ENCODE data around the gene PPP3CA. TPM values are rescaled to one million over a fixed set of nuclear protein-coding genes. Genes with fewer than 3 reads are reported as not detected.

Gene PPP3CA
- total RNA-seq, 1 experiment from 2014 or later = 133 TPM

DNA sequence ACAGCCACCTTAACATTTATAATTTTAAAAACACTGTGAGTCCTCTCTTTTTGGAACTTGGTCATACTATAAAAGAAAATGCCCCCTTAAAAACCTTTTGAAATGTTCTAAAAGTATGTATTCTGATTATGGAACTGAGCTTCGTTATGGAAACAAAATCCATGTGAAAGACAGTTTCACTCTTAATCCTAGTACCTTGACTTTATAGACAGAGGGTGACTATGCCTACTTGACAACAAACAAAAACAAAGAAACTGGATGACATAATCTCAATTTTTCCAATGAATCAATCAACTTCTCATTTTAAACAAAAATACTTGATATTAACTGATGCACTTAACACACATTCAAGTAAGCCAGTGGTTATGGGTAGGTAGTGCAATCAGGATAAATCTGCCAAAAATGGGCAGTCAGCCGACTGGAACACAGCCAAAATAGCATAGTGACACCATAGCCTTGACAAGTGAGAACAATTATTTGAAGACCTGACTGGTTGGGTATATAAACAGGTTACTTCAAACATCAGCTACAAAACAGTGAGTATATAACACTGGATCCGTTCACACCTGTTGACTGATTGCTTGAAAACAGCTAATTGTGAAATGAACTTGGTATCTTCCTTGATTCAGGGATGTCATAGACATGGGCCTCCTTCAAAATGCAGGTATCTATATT lies 265.5 kb downstream of the PPP3CA start:
- DNase-seq (ENCODE audit: low read depth, low spot score) (no peak), ATAC-seq (no peak)
- BruUV-seq (replicated peaks) = no TSS peak

DNA sequence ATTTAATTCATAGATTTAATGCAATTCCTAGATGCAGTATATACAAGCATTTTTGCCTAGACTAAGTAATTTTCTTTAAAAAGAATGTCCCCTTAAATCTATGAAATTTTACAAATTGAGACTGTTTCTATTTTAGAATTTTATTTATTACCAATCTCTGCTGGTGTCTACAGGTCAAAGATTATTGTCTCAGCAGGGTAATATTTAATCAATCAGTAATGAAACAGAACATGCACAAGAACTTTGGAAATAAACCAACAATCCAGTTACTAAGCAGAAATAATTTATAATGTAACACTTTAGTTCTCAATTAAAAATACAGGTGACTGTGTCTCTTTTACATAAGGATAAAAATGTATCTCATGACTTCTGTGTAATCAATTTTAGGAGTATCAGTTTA lies 266.2 kb downstream of the PPP3CA start:
- H3K9me3 ChIP-seq (ENCODE audit: control insufficient read depth in 1 of 2, insufficient read depth in 1 of 2, low read depth in 1 of 2, low read length in 2 of 2) = no peaks in the 10 kb centered on the region
- no peak for TF ChIP-seq ZNF274 (IDR thresholded peaks at IDR 0.05; ENCODE audit: low read depth, low read length)
- no peak for TF ChIP-seq SRF (IDR thresholded peaks at IDR 0.05; ENCODE audit: low read depth)
- no peak for TF ChIP-seq CBX3 (IDR thresholded peaks at IDR 0.05; ENCODE audit: low read depth)
- TF ChIP-seq JUND (IDR thresholded peaks at IDR 0.05) = no peak
- TF ChIP-seq TCF7L2 (IDR thresholded peaks at IDR 0.05; ENCODE audit: borderline replicate concordance, extremely low read depth, insufficient read depth, insufficient read length) = no peak
- TF ChIP-seq EGR1 (IDR thresholded peaks at IDR 0.05; ENCODE audit: low read depth) = no peak
- RAD21 ChIA-PET (ENCODE audit: low non-redundant PET in 1 of 2, low total read pairs in 2 of 2, uncharacterized antibody in 2 of 2, unreplicated experiment in 2 of 2) = no interaction called here
- H3K9ac ChIP-seq (ENCODE audit: low read length) = no peak overlapping the region
- CTCF ChIA-PET = no interaction called here
- H3K27ac ChIP-seq (ENCODE audit: low read depth, low read length) = no peak overlapping the region
- H3K79me2 ChIP-seq (ENCODE audit: insufficient read depth, low read length) = no peaks in the 10 kb centered on the region
- no peak overlapping the region for H3K4me2 ChIP-seq (ENCODE audit: low read length)
- no peak overlapping the region for H2AFZ ChIP-seq (ENCODE audit: low read depth, low read length, poor library complexity, severe bottlenecking)
- H3K36me3 ChIP-seq (ENCODE audit: control insufficient read depth in 1 of 2, insufficient read depth in 2 of 2, low read length in 2 of 2) = peaks cover 0 to 5% of the 10 kb centered on the region in 2 experiments; a peak in 3 of 4 replicates
- no peak for DNase-seq (ENCODE audit: low read depth, low spot score)
- intact Hi-C loops (cut with micrococcal nuclease) = no loop called here
- peaks cover 2 to 4% of the 10 kb centered on the region in 2 experiments; a peak in 1 of 4 replicates for H3K4me1 ChIP-seq (ENCODE audit: control insufficient read depth in 1 of 2, insufficient read depth in 2 of 2, low read length in 2 of 2)
- BruUV-seq (replicated peaks) = no TSS peak
- ATAC-seq = no peak
- H3K4me3 ChIP-seq (replicated peaks in 1 of 2; ENCODE audit: low read depth in 1 of 2, low read length in 2 of 2) = no peak overlapping the region
- no peaks in the 10 kb centered on the region for H4K20me1 ChIP-seq (ENCODE audit: insufficient read depth)
- POLR2A ChIA-PET = no interaction called here
- no peaks in the 10 kb centered on the region; the same call in 1 of the 2 replicates for H3K9me2 ChIP-seq (ENCODE audit: insufficient read depth)
- no peaks in the 10 kb centered on the region for H3K27me3 ChIP-seq (ENCODE audit: insufficient read depth, low read length)

More for the DNA sequence above, 265.5 kb downstream of the PPP3CA start:
- H3K9ac ChIP-seq (ENCODE audit: low read length) = no peak overlapping the region
- RAD21 ChIA-PET (ENCODE audit: low non-redundant PET in 1 of 2, low total read pairs in 2 of 2, uncharacterized antibody in 2 of 2, unreplicated experiment in 2 of 2) = no interaction called here
- H3K4me2 ChIP-seq (ENCODE audit: low read length) = no peak overlapping the region
- no peaks in the 10 kb centered on the region for H4K20me1 ChIP-seq (ENCODE audit: insufficient read depth)
- CTCF ChIA-PET = no interaction called here
- H3K27ac ChIP-seq (ENCODE audit: low read depth, low read length) = no peak overlapping the region
- no peaks in the 10 kb centered on the region for H3K27me3 ChIP-seq (ENCODE audit: insufficient read depth, low read length)
- no peaks in the 10 kb centered on the region for H3K9me3 ChIP-seq (ENCODE audit: control insufficient read depth in 1 of 2, insufficient read depth in 1 of 2, low read depth in 1 of 2, low read length in 2 of 2)
- H2AFZ ChIP-seq (ENCODE audit: low read depth, low read length, poor library complexity, severe bottlenecking) = no peak overlapping the region
- TF ChIP-seq, protein P1, sequence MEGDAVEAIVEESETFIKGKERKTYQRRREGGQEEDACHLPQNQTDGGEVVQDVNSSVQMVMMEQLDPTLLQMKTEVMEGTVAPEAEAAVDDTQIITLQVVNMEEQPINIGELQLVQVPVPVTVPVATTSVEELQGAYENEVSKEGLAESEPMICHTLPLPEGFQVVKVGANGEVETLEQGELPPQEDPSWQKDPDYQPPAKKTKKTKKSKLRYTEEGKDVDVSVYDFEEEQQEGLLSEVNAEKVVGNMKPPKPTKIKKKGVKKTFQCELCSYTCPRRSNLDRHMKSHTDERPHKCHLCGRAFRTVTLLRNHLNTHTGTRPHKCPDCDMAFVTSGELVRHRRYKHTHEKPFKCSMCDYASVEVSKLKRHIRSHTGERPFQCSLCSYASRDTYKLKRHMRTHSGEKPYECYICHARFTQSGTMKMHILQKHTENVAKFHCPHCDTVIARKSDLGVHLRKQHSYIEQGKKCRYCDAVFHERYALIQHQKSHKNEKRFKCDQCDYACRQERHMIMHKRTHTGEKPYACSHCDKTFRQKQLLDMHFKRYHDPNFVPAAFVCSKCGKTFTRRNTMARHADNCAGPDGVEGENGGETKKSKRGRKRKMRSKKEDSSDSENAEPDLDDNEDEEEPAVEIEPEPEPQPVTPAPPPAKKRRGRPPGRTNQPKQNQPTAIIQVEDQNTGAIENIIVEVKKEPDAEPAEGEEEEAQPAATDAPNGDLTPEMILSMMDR (IDR thresholded peaks at IDR 0.05 in 2 of 3, conservative IDR thresholded peaks at IDR 0.05 in 1 of 3; ENCODE audit: borderline replicate concordance in 1 of 3, insufficient read depth in 1 of 3, low read depth in 2 of 3, low read length in 2 of 3) = no peak
- no peak for TF ChIP-seq FOSL1 (IDR thresholded peaks at IDR 0.05; ENCODE audit: low read depth)
- no peak for TF ChIP-seq ZNF274 (IDR thresholded peaks at IDR 0.05; ENCODE audit: low read depth, low read length)
- TF ChIP-seq SIN3A (IDR thresholded peaks at IDR 0.05; ENCODE audit: low read depth) = no peak
- TF ChIP-seq POLR2AphosphoS5 (IDR thresholded peaks at IDR 0.05; ENCODE audit: low read depth, low read length) = no peak
- TF ChIP-seq JUND (IDR thresholded peaks at IDR 0.05) = no peak
- H3K9me2 ChIP-seq (ENCODE audit: insufficient read depth) = no peaks in the 10 kb centered on the region; the same call in 1 of the 2 replicates
- POLR2A ChIA-PET = no interaction called here
- intact Hi-C loops (cut with micrococcal nuclease) = no loop called here
- H3K79me2 ChIP-seq (ENCODE audit: insufficient read depth, low read length) = no peaks in the 10 kb centered on the region
- H3K4me3 ChIP-seq (replicated peaks in 1 of 2; ENCODE audit: low read depth in 1 of 2, low read length in 2 of 2) = no peak overlapping the region
- H3K36me3 ChIP-seq (ENCODE audit: control insufficient read depth in 1 of 2, insufficient read depth in 2 of 2, low read length in 2 of 2) = peaks cover 0 to 5% of the 10 kb centered on the region in 2 experiments; a peak in 3 of 4 replicates
- peaks cover 4 to 7% of the 10 kb centered on the region in 2 experiments; a peak in 3 of 4 replicates for H3K4me1 ChIP-seq (ENCODE audit: control insufficient read depth in 1 of 2, insufficient read depth in 2 of 2, low read length in 2 of 2)

All from HCT116 (cell line).